AG04450 (cell line): ENCODE measurements around the gene RGR. TPM values are rescaled to one million over a fixed set of nuclear protein-coding genes. Genes with fewer than 3 reads are reported as not detected.

Experiments
- CTCF ChIA-PET: fragments of 300-600, 350-600 bp; formaldehyde crosslinking; extraction: SDS; loops from one replicate; lab custom pipeline; 2022; ENCODE audit warnings: antibody characterized with exemption, inconsistent platforms; lab: Charles Lee
- POLR2A ChIA-PET: fragments of 350-600 bp; formaldehyde crosslinking; extraction: SDS; loops from one replicate; lab custom pipeline; 2021; ENCODE audit warnings: antibody characterized with exemption, inconsistent platforms; lab: Yijun Ruan, JAX
- DNase-seq: peaks from one replicate; pipeline ENCODE4 v3.0.0-alpha.2; 2011; ENCODE audit warnings: low read depth, low spot score
- H3K27ac ChIP-seq: one replicate; pipeline ENCODE4 v1.5.1; 2012; ENCODE audit warnings: low read depth, low read length, control low read depth
- H3K27me3 ChIP-seq: one replicate; pipeline ENCODE4 v1.6.0; 2012; ENCODE audit warnings: low read length; ENCODE audit not compliant: control insufficient read depth, insufficient read depth
- H3K4me3 ChIP-seq: 2 replicates; pipeline ENCODE4 v1.5.1; 2011; ENCODE audit warnings: mild to moderate bottlenecking, low read depth, low read length, control low read depth
- H3K9me3 ChIP-seq: 2 replicates; pipeline ENCODE4 v1.5.1; 2012; ENCODE audit warnings: low read length; ENCODE audit not compliant: control insufficient read depth, insufficient read depth
- polyA plus RNA-seq: library from polyadenylated mRNA; depleted of rRNA; stranded (reverse); fragments of >200 nt; gene quantifications from 2 replicates; pipeline ENCODE4 v1.2.3, GENCODE V29; 2011
- TF ChIP-seq, protein P1 (sequence below): IDR thresholded peaks from 2 replicates; pipeline ENCODE4 v1.5.1; 2011; ENCODE audit warnings: low read depth, low read length, control low read depth, inconsistent platforms

The RGR gene
- polyA plus RNA-seq, 1 experiment, result not detected

GRCh38 chr10:84286695-84287094, 41.8 kb downstream of the RGR start:
- DNase-seq, result no peak
- no peaks in the 10 kb centered on the region for H3K27me3 ChIP-seq
- TF ChIP-seq, protein P1, sequence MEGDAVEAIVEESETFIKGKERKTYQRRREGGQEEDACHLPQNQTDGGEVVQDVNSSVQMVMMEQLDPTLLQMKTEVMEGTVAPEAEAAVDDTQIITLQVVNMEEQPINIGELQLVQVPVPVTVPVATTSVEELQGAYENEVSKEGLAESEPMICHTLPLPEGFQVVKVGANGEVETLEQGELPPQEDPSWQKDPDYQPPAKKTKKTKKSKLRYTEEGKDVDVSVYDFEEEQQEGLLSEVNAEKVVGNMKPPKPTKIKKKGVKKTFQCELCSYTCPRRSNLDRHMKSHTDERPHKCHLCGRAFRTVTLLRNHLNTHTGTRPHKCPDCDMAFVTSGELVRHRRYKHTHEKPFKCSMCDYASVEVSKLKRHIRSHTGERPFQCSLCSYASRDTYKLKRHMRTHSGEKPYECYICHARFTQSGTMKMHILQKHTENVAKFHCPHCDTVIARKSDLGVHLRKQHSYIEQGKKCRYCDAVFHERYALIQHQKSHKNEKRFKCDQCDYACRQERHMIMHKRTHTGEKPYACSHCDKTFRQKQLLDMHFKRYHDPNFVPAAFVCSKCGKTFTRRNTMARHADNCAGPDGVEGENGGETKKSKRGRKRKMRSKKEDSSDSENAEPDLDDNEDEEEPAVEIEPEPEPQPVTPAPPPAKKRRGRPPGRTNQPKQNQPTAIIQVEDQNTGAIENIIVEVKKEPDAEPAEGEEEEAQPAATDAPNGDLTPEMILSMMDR, result no peak
- no peaks in the 10 kb centered on the region for H3K9me3 ChIP-seq
- CTCF ChIA-PET, result no interaction called here
- H3K4me3 ChIP-seq, result no peak overlapping the region
- no peak overlapping the region for H3K27ac ChIP-seq
- POLR2A ChIA-PET, result no interaction called here

DNA sequence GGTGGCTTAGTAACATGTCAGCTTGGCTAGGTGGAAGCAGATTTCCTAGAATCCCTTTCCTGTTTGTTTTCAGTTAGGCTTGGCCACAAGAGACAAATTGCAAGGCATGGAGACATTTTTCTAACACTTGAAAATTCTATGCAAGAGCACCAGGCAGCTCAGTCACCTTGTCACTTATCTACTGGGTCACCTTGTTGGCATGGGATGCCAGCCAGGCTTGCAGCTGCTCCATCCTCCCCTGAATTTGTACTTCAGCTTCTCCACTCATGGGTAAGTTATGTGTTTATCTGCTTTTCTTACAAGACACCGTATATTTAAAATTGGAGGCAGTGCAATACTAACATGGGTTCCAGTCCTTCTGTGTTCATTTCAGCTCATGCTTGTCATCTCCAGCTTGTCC, 43.3 kb downstream of the RGR start:
- ChIA-PET CTCF (no interaction called here), POLR2A (no interaction called here)
- H3K9me3 ChIP-seq, result no peaks in the 10 kb centered on the region
- H3K4me3 ChIP-seq, result no peak overlapping the region
- no peaks in the 10 kb centered on the region for H3K27me3 ChIP-seq
- TF ChIP-seq, protein P1, result no peak
- no peak overlapping the region for H3K27ac ChIP-seq
- DNase-seq, result no peak

- Histone ChIP-seq H3K27ac (no peak overlapping the region), H3K27me3 (no peaks in the 10 kb centered on the region), H3K4me3 (no peak overlapping the region), H3K9me3 (no peaks in the 10 kb centered on the region)
- CTCF ChIA-PET, result interaction anchor here (0.9 to 1.3 kb wide), 2 partner anchors 22 to 248 kb away, joined by 3 read pairs; no protein-coding TSS in a partner anchor
- no peak for DNase-seq
- TF ChIP-seq, protein P1, result no peak
- POLR2A ChIA-PET, result no interaction called here
Measured at GRCh38 chr10:84289521-84290200, 44.8 kb downstream of the RGR start.

- Histone ChIP-seq H3K9me3 (no peaks in the 10 kb centered on the region), H3K27ac (no peak overlapping the region), H3K27me3 (no peaks in the 10 kb centered on the region), H3K4me3 (no peak overlapping the region)
- ChIA-PET POLR2A (no interaction called here), CTCF (interaction anchor here (1.3 to 1.6 kb wide), 2 partner anchors 22 to 26 kb away, joined by 3 to 5 read pairs; no protein-coding TSS in a partner anchor)
- TF ChIP-seq, protein P1, result no peak
- no peak for DNase-seq
Measured at GRCh38 chr10:84290235-84290634, 45.4 kb downstream of the RGR start.

- no peaks in the 10 kb centered on the region for H3K27me3 ChIP-seq
- ChIA-PET POLR2A (no interaction called here), CTCF (interaction anchor here (1.0 to 1.6 kb wide), 3 partner anchors 24 to 246 kb away, joined by 3 to 6 read pairs (median 5); no protein-coding TSS in a partner anchor)
- H3K9me3 ChIP-seq, result no peaks in the 10 kb centered on the region
- H3K27ac ChIP-seq, result no peak overlapping the region
- no peak for DNase-seq
- TF ChIP-seq, protein P1, result no peak
- no peak overlapping the region for H3K4me3 ChIP-seq
Measured at GRCh38 chr10:84291384-84291783, 46.5 kb downstream of the RGR start.
